ENCODE results near the gene FRMD1.

GRCh38 chr6:168102315-168102985 is 23.4 kb upstream of the FRMD1 start:
- TF ChIP-seq CTCF (IDR thresholded peaks at IDR 0.05), result no peak
- TF ChIP-seq POLR2A (IDR thresholded peaks at IDR 0.05), result no peak
